HUES48 (cell line): ENCODE measurements around the gene PAX8.
"Not testable (repeated sequence)": the region's sequence is repeated elsewhere in the genome, so short reads cannot be mapped to it uniquely, and the experiment has no call there.

ENCODE experiments used
- H3K27ac ChIP-seq: one replicate; pipeline ENCODE4 v1.7.0; 2013; ENCODE audit warnings: low read depth, low read length, inconsistent platforms
- H3K27me3 ChIP-seq: 2 replicates; pipeline ENCODE4 v1.6.1; 2013; ENCODE audit warnings: mild to moderate bottlenecking, low read length; ENCODE audit not compliant: control insufficient read depth, insufficient read depth
- H3K36me3 ChIP-seq: 2 replicates; pipeline ENCODE4 v1.6.1; 2013; ENCODE audit warnings: low read length; ENCODE audit not compliant: control insufficient read depth, insufficient read depth
- H3K4me1 ChIP-seq: 2 replicates; pipeline ENCODE4 v1.6.1; 2013; ENCODE audit warnings: mild to moderate bottlenecking, low read length; ENCODE audit not compliant: control insufficient read depth, insufficient read depth
- H3K4me3 ChIP-seq: 2 replicates; pipeline ENCODE4 v1.5.1; 2013; ENCODE audit warnings: mild to moderate bottlenecking, low read depth, low read length
- H3K9ac ChIP-seq: 2 replicates; pipeline ENCODE4 v1.6.1; 2013; ENCODE audit warnings: mild to moderate bottlenecking, low read depth, low read length, moderate library complexity
- H3K9me3 ChIP-seq: 2 replicates; pipeline ENCODE4 v1.6.1; 2013; ENCODE audit warnings: low read length; ENCODE audit not compliant: control insufficient read depth, insufficient read depth

PAX8 gene

GRCh38 chr2:113278742-113279139 lies at the start of gene PAX8:
Gene PAX8 (minus strand): TSS chr2:113278921. CDS start chr2:113278394, 527 bp downstream.
- no peak within 1 kb of the TSS for H3K27ac ChIP-seq
- no peaks in the 10 kb centered on the region for H3K9me3 ChIP-seq
- peaks cover 8% of the 10 kb centered on the region; the same call in 1 of the 2 replicates for H3K4me1 ChIP-seq
- peaks cover 94% of the 10 kb centered on the region for H3K27me3 ChIP-seq
- H3K9ac ChIP-seq: no peak within 1 kb of the TSS
- H3K36me3 ChIP-seq: no peaks in the 10 kb centered on the region
- H3K4me3 ChIP-seq: peak within 1 kb of the TSS; percentile 58

- peaks cover 14% of the 10 kb centered on the region for H3K27me3 ChIP-seq
- no peak overlapping the region for H3K9ac ChIP-seq
- 0 out of 2 replicates have a peak, but pooled peaks cover 3% of the 10 kb centered on the region for H3K4me1 ChIP-seq
- no peak overlapping the region for H3K27ac ChIP-seq
- H3K36me3 ChIP-seq: no peaks in the 10 kb centered on the region
- no peaks in the 10 kb centered on the region for H3K9me3 ChIP-seq
- no peak overlapping the region for H3K4me3 ChIP-seq
These were observed 49.3 kb upstream of the PAX8 start for GRCh38 chr2:113328043-113328442.

- H3K4me1 ChIP-seq, H3K27ac ChIP-seq, H3K9me3 ChIP-seq, H3K36me3 ChIP-seq, H3K9ac ChIP-seq: not testable (repeated sequence)
- peaks cover 16% of the 10 kb centered on the region for H3K27me3 ChIP-seq
- peak overlapping the region; percentile 58 for H3K4me3 ChIP-seq
These were observed 46.5 kb upstream of the PAX8 start for GRCh38 chr2:113325161-113325731.

GRCh38 chr2:113324684-113325160 lies 46.0 kb upstream of the PAX8 start:
- Histone ChIP-seq H3K36me3 (no peaks in the 10 kb centered on the region), H3K4me1 (0 out of 2 replicates have a peak, but pooled peaks cover 3% of the 10 kb centered on the region), H3K27ac (no peak overlapping the region), H3K9me3 (no peaks in the 10 kb centered on the region), H3K9ac (no peak overlapping the region), H3K27me3 (peaks cover 16% of the 10 kb centered on the region), H3K4me3 (peak overlapping the region; percentile 58)

GRCh38 chr2:113323129-113323528 lies 44.4 kb upstream of the PAX8 start:
- not testable (repeated sequence) for H3K36me3 ChIP-seq, H3K4me1 ChIP-seq, H3K9me3 ChIP-seq, H3K27ac ChIP-seq, H3K9ac ChIP-seq, H3K4me3 ChIP-seq
- H3K27me3 ChIP-seq: peaks cover 16% of the 10 kb centered on the region

GRCh38 chr2:113320106-113320505 lies 41.4 kb upstream of the PAX8 start:
- not testable (repeated sequence) for H3K9me3 ChIP-seq, H3K27ac ChIP-seq, H3K4me3 ChIP-seq, H3K36me3 ChIP-seq, H3K4me1 ChIP-seq, H3K9ac ChIP-seq
- peaks cover 22% of the 10 kb centered on the region for H3K27me3 ChIP-seq

GRCh38 chr2:113318941-113319340 lies 40.2 kb upstream of the PAX8 start:
- H3K36me3 ChIP-seq, H3K4me1 ChIP-seq, H3K27ac ChIP-seq, H3K9ac ChIP-seq, H3K4me3 ChIP-seq, H3K9me3 ChIP-seq: not testable (repeated sequence)
- H3K27me3 ChIP-seq: peaks cover 15% of the 10 kb centered on the region

GRCh38 chr2:113316085-113316484 lies 37.4 kb upstream of the PAX8 start:
- Histone ChIP-seq H3K4me1 (peaks cover 4% of the 10 kb centered on the region; the same call in 1 of the 2 replicates), H3K9ac (no peak overlapping the region), H3K4me3 (no peak overlapping the region), H3K27me3 (peaks cover 6% of the 10 kb centered on the region; the same call in 1 of the 2 replicates), H3K27ac (no peak overlapping the region), H3K36me3 (no peaks in the 10 kb centered on the region), H3K9me3 (no peaks in the 10 kb centered on the region)

GRCh38 chr2:113314663-113315062 lies 35.9 kb upstream of the PAX8 start:
- H3K36me3 ChIP-seq, H3K27me3 ChIP-seq, H3K4me1 ChIP-seq, H3K4me3 ChIP-seq, H3K9me3 ChIP-seq, H3K27ac ChIP-seq, H3K9ac ChIP-seq: not testable (repeated sequence)

- not testable (repeated sequence) for H3K4me3 ChIP-seq, H3K9ac ChIP-seq, H3K27ac ChIP-seq
These were observed 35.5 kb upstream of the PAX8 start for GRCh38 chr2:113314176-113314575.

GRCh38 chr2:113311781-113312180 lies 33.1 kb upstream of the PAX8 start:
- H3K4me3 ChIP-seq, H3K9ac ChIP-seq, H3K36me3 ChIP-seq, H3K9me3 ChIP-seq, H3K27ac ChIP-seq, H3K4me1 ChIP-seq, H3K27me3 ChIP-seq: not testable (repeated sequence)

More at GRCh38 chr2:113314176-113314575, 35.5 kb upstream of the PAX8 start:
- not testable (repeated sequence) for H3K27me3 ChIP-seq, H3K36me3 ChIP-seq, H3K9me3 ChIP-seq, H3K4me1 ChIP-seq
